ENCODE results near the gene ROR2. TPM values are rescaled to one million over a fixed set of nuclear protein-coding genes. Genes with fewer than 3 reads are reported as not detected.

ROR2 gene
- total and polyA plus RNA-seq, 2 of the 13 experiments (the other 11 are each of a cell fraction or from before 2014, with no cell fraction given) = not detected

DNA sequence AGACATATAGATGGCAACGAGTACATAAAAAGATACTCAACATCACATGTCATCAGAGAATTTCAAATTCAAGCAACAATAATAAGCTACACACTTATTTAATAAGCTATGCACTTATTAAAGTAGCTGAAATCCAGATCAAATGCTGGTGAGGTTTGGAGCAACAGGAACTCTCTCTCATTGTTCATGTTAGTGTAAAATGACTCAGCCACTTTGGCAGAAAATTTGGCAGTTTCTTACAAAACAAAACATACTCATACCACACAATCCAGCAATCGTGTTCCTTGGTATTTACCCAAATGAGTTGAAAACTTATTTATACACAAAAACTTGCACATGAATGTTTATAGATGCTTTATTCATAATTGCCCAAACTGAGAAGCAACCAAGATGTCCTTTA, 394.9 kb downstream of the ROR2 start:
- Histone ChIP-seq H2AFZ (ENCODE audit: low read length) (no peak overlapping the region), H3K79me2 (ENCODE audit: insufficient read depth, low read length) (no peaks in the 10 kb centered on the region), H3K9ac (ENCODE audit: insufficient read depth, low read depth, low read length) (no peak overlapping the region), H4K20me1 (ENCODE audit: insufficient read depth, low read length) (no peaks in the 10 kb centered on the region), H3K4me1 (ENCODE audit: insufficient read depth, low read length) (no peaks in the 10 kb centered on the region), H3K36me3 (replicated peaks in 1 of 2; ENCODE audit: control insufficient read depth in 1 of 2, insufficient read depth in 2 of 2, low read length in 2 of 2) (no peaks in the 10 kb centered on the region), H3K9me3 (ENCODE audit: low read length) (no peaks in the 10 kb centered on the region), H3K27me3 (ENCODE audit: control insufficient read depth in 1 of 2, insufficient read depth in 2 of 2, low read length in 2 of 2) (peaks cover 0 to 3% of the 10 kb centered on the region in 2 experiments; a peak in 1 of 5 replicates), H3K4me2 (ENCODE audit: low read depth, low read length) (no peak overlapping the region), H3K27ac (ENCODE audit: extremely low read length, insufficient read depth, low read length) (no peak overlapping the region), H3K4me3 (replicated peaks in 1 of 3; ENCODE audit: insufficient read depth in 1 of 3, low read depth in 2 of 3, low read length in 3 of 3) (no peak overlapping the region)
- CTCF ChIA-PET (ENCODE audit: low intra/inter-chr PET ratio, low total read pairs) = no interaction called here
- DNase-seq (ENCODE audit: low spot score) = no peak
- POLR2A ChIA-PET = no interaction called here
- ATAC-seq = no peak
- no TSS peak for BruUV-seq (replicated peaks)
- intact Hi-C loops (cut with micrococcal nuclease; ENCODE audit: unreplicated experiment) = no loop called here
- no peak for TF ChIP-seq KAT8 (CRISPR knock-in tag; IDR thresholded peaks at IDR 0.05)
- no peak for TF ChIP-seq NAIF1 (CRISPR knock-in tag; IDR thresholded peaks at IDR 0.05; ENCODE audit: borderline replicate concordance)
- TF ChIP-seq RBAK (CRISPR knock-in tag; IDR thresholded peaks at IDR 0.05) = no peak
- TF ChIP-seq ATF1 (CRISPR knock-in tag; IDR thresholded peaks at IDR 0.05) = no peak
- TF ChIP-seq RFX3 (CRISPR knock-in tag; IDR thresholded peaks at IDR 0.05) = no peak
- TF ChIP-seq, protein P1, sequence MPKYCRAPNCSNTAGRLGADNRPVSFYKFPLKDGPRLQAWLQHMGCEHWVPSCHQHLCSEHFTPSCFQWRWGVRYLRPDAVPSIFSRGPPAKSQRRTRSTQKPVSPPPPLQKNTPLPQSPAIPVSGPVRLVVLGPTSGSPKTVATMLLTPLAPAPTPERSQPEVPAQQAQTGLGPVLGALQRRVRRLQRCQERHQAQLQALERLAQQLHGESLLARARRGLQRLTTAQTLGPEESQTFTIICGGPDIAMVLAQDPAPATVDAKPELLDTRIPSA (CRISPR knock-in tag; IDR thresholded peaks at IDR 0.05; ENCODE audit: borderline replicate concordance) = no peak
- no peak for TF ChIP-seq MTF2 (CRISPR knock-in tag; IDR thresholded peaks at IDR 0.05; ENCODE audit: borderline replicate concordance)
- no peak for TF ChIP-seq ZKSCAN8 (CRISPR knock-in tag; IDR thresholded peaks at IDR 0.05; ENCODE audit: borderline replicate concordance)
- TF ChIP-seq FOXO1 (CRISPR knock-in tag; IDR thresholded peaks at IDR 0.05) = no peak
- TF ChIP-seq, protein P2, sequence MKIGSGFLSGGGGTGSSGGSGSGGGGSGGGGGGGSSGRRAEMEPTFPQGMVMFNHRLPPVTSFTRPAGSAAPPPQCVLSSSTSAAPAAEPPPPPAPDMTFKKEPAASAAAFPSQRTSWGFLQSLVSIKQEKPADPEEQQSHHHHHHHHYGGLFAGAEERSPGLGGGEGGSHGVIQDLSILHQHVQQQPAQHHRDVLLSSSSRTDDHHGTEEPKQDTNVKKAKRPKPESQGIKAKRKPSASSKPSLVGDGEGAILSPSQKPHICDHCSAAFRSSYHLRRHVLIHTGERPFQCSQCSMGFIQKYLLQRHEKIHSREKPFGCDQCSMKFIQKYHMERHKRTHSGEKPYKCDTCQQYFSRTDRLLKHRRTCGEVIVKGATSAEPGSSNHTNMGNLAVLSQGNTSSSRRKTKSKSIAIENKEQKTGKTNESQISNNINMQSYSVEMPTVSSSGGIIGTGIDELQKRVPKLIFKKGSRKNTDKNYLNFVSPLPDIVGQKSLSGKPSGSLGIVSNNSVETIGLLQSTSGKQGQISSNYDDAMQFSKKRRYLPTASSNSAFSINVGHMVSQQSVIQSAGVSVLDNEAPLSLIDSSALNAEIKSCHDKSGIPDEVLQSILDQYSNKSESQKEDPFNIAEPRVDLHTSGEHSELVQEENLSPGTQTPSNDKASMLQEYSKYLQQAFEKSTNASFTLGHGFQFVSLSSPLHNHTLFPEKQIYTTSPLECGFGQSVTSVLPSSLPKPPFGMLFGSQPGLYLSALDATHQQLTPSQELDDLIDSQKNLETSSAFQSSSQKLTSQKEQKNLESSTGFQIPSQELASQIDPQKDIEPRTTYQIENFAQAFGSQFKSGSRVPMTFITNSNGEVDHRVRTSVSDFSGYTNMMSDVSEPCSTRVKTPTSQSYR (CRISPR knock-in tag; IDR thresholded peaks at IDR 0.05; ENCODE audit: borderline replicate concordance) = no peak
- TF ChIP-seq YEATS2 (CRISPR knock-in tag; IDR thresholded peaks at IDR 0.05; ENCODE audit: borderline replicate concordance) = no peak
- no peak for TF ChIP-seq FOXP1 (IDR thresholded peaks at IDR 0.05)
- TF ChIP-seq FOXP1 (CRISPR knock-in tag; IDR thresholded peaks at IDR 0.05) = no peak
- TF ChIP-seq ZNF703 (CRISPR knock-in tag; IDR thresholded peaks at IDR 0.05; ENCODE audit: borderline replicate concordance) = no peak
- TF ChIP-seq, protein P3, sequence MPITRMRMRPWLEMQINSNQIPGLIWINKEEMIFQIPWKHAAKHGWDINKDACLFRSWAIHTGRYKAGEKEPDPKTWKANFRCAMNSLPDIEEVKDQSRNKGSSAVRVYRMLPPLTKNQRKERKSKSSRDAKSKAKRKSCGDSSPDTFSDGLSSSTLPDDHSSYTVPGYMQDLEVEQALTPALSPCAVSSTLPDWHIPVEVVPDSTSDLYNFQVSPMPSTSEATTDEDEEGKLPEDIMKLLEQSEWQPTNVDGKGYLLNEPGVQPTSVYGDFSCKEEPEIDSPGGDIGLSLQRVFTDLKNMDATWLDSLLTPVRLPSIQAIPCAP (CRISPR knock-in tag; IDR thresholded peaks at IDR 0.05; ENCODE audit: low read depth) = no peak
- TF ChIP-seq, protein P4, sequence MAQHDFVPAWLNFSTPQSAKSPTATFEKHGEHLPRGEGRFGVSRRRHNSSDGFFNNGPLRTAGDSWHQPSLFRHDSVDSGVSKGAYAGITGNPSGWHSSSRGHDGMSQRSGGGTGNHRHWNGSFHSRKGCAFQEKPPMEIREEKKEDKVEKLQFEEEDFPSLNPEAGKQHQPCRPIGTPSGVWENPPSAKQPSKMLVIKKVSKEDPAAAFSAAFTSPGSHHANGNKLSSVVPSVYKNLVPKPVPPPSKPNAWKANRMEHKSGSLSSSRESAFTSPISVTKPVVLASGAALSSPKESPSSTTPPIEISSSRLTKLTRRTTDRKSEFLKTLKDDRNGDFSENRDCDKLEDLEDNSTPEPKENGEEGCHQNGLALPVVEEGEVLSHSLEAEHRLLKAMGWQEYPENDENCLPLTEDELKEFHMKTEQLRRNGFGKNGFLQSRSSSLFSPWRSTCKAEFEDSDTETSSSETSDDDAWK (CRISPR knock-in tag; IDR thresholded peaks at IDR 0.05) = no peak
- TF ChIP-seq, protein P5, sequence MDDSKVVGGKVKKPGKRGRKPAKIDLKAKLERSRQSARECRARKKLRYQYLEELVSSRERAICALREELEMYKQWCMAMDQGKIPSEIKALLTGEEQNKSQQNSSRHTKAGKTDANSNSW (CRISPR knock-in tag; IDR thresholded peaks at IDR 0.05; ENCODE audit: borderline replicate concordance) = no peak
- no peak for TF ChIP-seq PRMT3 (CRISPR knock-in tag; IDR thresholded peaks at IDR 0.05; ENCODE audit: borderline replicate concordance, low read depth)
- no peak for TF ChIP-seq FOXM1 (CRISPR knock-in tag; IDR thresholded peaks at IDR 0.05)
- TF ChIP-seq, protein P6, sequence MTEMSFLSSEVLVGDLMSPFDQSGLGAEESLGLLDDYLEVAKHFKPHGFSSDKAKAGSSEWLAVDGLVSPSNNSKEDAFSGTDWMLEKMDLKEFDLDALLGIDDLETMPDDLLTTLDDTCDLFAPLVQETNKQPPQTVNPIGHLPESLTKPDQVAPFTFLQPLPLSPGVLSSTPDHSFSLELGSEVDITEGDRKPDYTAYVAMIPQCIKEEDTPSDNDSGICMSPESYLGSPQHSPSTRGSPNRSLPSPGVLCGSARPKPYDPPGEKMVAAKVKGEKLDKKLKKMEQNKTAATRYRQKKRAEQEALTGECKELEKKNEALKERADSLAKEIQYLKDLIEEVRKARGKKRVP (CRISPR knock-in tag; IDR thresholded peaks at IDR 0.05) = no peak
- no peak for FAIRE-seq
- in situ Hi-C loops (cut with HindIII; ENCODE audit: extremely low pct_ligation_motif_present, low pct_unique_long_range_greater_than_20kb) = no loop called here
- 2% methylated on average over 2 of the region's 2 CpGs for WGBS (ENCODE audit: low lambda C conversion rate)
